GM23338 (cell line): Measurements from ENCODE around the gene DDX21. TPM values are rescaled to one million over a fixed set of nuclear protein-coding genes. Genes with fewer than 3 reads are reported as not detected.
"Not testable (repeated sequence)": the region's sequence is repeated elsewhere in the genome, so short reads cannot be mapped to it uniquely, and the experiment has no call there.

Source experiments
- ATAC-seq: fragments of 200-7000 bp; cut with Tn5 transposase; 3 replicates; pipeline ENCODE4 v1.9.1; 2020
- DNase-seq: peaks from one replicate; pipeline ENCODE4 v3.0.0-alpha.2; 2015; ENCODE audit warnings: low spot score
- H2AFZ ChIP-seq: fragments of 200-600 bp; sonication (generic); 2 replicates; pipeline ENCODE4 v1.8.0; 2016; ENCODE audit warnings: antibody characterized with exemption, mild to moderate bottlenecking, moderate library complexity
- H3F3A ChIP-seq: fragments of 200-600 bp; sonication (generic); replicated peaks from 2 replicates; pipeline ENCODE4 v1.8.0; 2017; ENCODE audit warnings: antibody characterized with exemption, mixed run types, low read depth
- H3K27ac ChIP-seq: fragments of 200-600 bp; sonication (generic); 2 replicates; pipeline ENCODE4 v1.6.1; 2016; ENCODE audit warnings: low read depth
- H3K27me3 ChIP-seq: fragments of 200-600 bp; sonication (generic); 2 replicates; pipeline ENCODE4 v1.8.0; 2016; ENCODE audit warnings: mild to moderate bottlenecking, mixed run types, moderate library complexity; ENCODE audit not compliant: insufficient read depth
- H3K36me3 ChIP-seq: fragments of 200-600 bp; sonication (generic); 2 replicates; pipeline ENCODE4 v1.8.0; 2016; ENCODE audit warnings: mild to moderate bottlenecking; ENCODE audit not compliant: insufficient read depth
- H3K4me1 ChIP-seq: fragments of 200-600 bp; sonication (generic); 2 replicates; pipeline ENCODE4 v1.8.0; 2016; ENCODE audit warnings: mild to moderate bottlenecking, moderate library complexity; ENCODE audit not compliant: insufficient read depth
- H3K4me2 ChIP-seq: fragments of 200-600 bp; sonication (generic); 2 replicates; pipeline ENCODE4 v1.7.1; 2017; ENCODE audit warnings: mixed run types
- H3K4me3 ChIP-seq: fragments of 200-600 bp; sonication (generic); 2 replicates; pipeline ENCODE4 v1.6.1; 2016; ENCODE audit warnings: mixed run types
- H3K79me2 ChIP-seq: fragments of 200-600 bp; sonication (generic); replicated peaks from 2 replicates; pipeline ENCODE4 v1.8.0; 2017; ENCODE audit warnings: mild to moderate bottlenecking; ENCODE audit not compliant: insufficient read depth
- H3K9me2 ChIP-seq: fragments of 200-600 bp; sonication (generic); 2 replicates; pipeline ENCODE4 v1.8.0; 2017; ENCODE audit not compliant: insufficient read depth
- H4K20me1 ChIP-seq: fragments of 200-600 bp; sonication (generic); replicated peaks from 2 replicates; pipeline ENCODE4 v1.8.0; 2017; ENCODE audit warnings: mild to moderate bottlenecking; ENCODE audit not compliant: insufficient read depth
- H3K27ac Mint-ChIP-seq: 2 replicates; pipeline ENCODE4 v1.8.0; 2020; ENCODE audit warnings: inconsistent platforms, mild to moderate bottlenecking, moderate library complexity, mixed read lengths
- H3K27me3 Mint-ChIP-seq: 3 replicates; pipeline ENCODE4 v1.8.0; 2022; ENCODE audit warnings: low read depth, mild to moderate bottlenecking, moderate library complexity, mixed read lengths, inconsistent platforms; ENCODE audit not compliant: insufficient read depth, poor library complexity
- H3K36me3 Mint-ChIP-seq: 3 replicates; pipeline ENCODE4 v1.8.0; 2021; ENCODE audit warnings: low read depth, mild to moderate bottlenecking, inconsistent platforms, moderate library complexity, mixed read lengths
- H3K4me1 Mint-ChIP-seq: 3 replicates; pipeline ENCODE4 v1.8.0; 2020; ENCODE audit warnings: mild to moderate bottlenecking, inconsistent platforms, mixed read lengths
- H3K4me3 Mint-ChIP-seq: 3 replicates; pipeline ENCODE4 v1.8.0; 2021; ENCODE audit warnings: moderate library complexity, mild to moderate bottlenecking, inconsistent platforms, mixed read lengths
- H3K9me3 Mint-ChIP-seq: 3 replicates; pipeline ENCODE4 v1.8.0; 2020; ENCODE audit warnings: moderate library complexity, mild to moderate bottlenecking, inconsistent platforms, mixed read lengths
- CREB1 ChIP-seq: fragments of 250-450 bp; sonication (Bioruptor Pico); IDR thresholded peaks from 2 replicates; pipeline ENCODE4 v1.5.0; 2020; ENCODE audit warnings: low read depth, mild to moderate bottlenecking, moderate library complexity
- CTCF ChIP-seq, 2 experiments: fragments of 200-600 bp in 1 of 2; sonication (generic) in 1 of 2; conservative IDR thresholded peaks; 2 replicates each; pipeline versions ENCODE4 v1.5.1 to v1.6.1; 2016 to 2017; ENCODE audit warnings: antibody characterized with exemption in 2 of 2, low read depth in 2 of 2, mild to moderate bottlenecking in 2 of 2, moderate library complexity in 1 of 2
- JUNB ChIP-seq: IDR thresholded peaks from one replicate; pipeline ENCODE4 v1.6.1; 2016; ENCODE audit warnings: antibody characterized with exemption; ENCODE audit not compliant: unreplicated experiment
- REST ChIP-seq: IDR thresholded peaks from one replicate; pipeline ENCODE4 v1.6.1; 2018; ENCODE audit warnings: antibody characterized with exemption; ENCODE audit not compliant: unreplicated experiment
- ZNF462 ChIP-seq: fragments of 250-450 bp; sonication (Bioruptor Pico); IDR thresholded peaks from 2 replicates; pipeline ENCODE4 v1.5.0; 2020; ENCODE audit warnings: mild to moderate bottlenecking, moderate library complexity
- polyA plus RNA-seq: library from polyadenylated mRNA; unstranded; fragments of >200 nt; fragmentation: Nextera tagmentation; extraction: Ambion mirVana; gene quantifications from 2 replicates; pipeline ENCODE4 v1.2.1, GENCODE V29; 2016
- total RNA-seq: library from RNA; depleted of rRNA; stranded (reverse); fragments of >200 nt; shearing (Covaris generic); gene quantifications from 2 replicates; pipeline ENCODE4 v1.2.3, GENCODE V29; 2014

Gene DDX21
- total and polyA plus RNA-seq, 2 experiments from 2014 or later, result 138 to 209 TPM

- TF ChIP-seq ZNF462 (CRISPR knock-in tag) (no peak), JUNB (no peak), CREB1 (CRISPR knock-in tag) (no peak), REST (no peak), CTCF (conservative IDR thresholded peaks at IDR 0.05; ENCODE audit: low read depth in 2 of 2) (no peak)
These were observed 30.5 kb upstream of the DDX21 start (continued) for GRCh38 chr10:68925489-68925888.

GRCh38 chr10:68929157-68929556 is 26.8 kb upstream of the DDX21 start:
- H3K79me2 ChIP-seq, H3F3A ChIP-seq, H4K20me1 ChIP-seq, H3K36me3 ChIP-seq, H3K27me3 Mint-ChIP-seq, H3K4me3 Mint-ChIP-seq, H3K4me2 ChIP-seq, DNase-seq, H3K9me3 Mint-ChIP-seq, ATAC-seq, H3K4me1 Mint-ChIP-seq, H2AFZ ChIP-seq, H3K9me2 ChIP-seq, H3K27me3 ChIP-seq, H3K27ac Mint-ChIP-seq, H3K4me1 ChIP-seq, H3K4me3 ChIP-seq, H3K27ac ChIP-seq: not testable (repeated sequence)
- peaks cover 25% of the 10 kb centered on the region for H3K36me3 Mint-ChIP-seq

- not testable (repeated sequence) for H3K9me3 Mint-ChIP-seq, DNase-seq
- peaks cover 25% of the 10 kb centered on the region for H3K36me3 Mint-ChIP-seq
These were observed 26.1 kb upstream of the DDX21 start for GRCh38 chr10:68929888-68930287.

More at GRCh38 chr10:68929888-68930287, 26.1 kb upstream of the DDX21 start:
- H3K4me3 ChIP-seq, H4K20me1 ChIP-seq, H3K27me3 Mint-ChIP-seq, H3F3A ChIP-seq, ATAC-seq, H3K4me1 ChIP-seq, H2AFZ ChIP-seq, H3K27ac ChIP-seq, H3K27me3 ChIP-seq, H3K4me2 ChIP-seq, H3K36me3 ChIP-seq, H3K27ac Mint-ChIP-seq, H3K79me2 ChIP-seq, H3K4me3 Mint-ChIP-seq, H3K9me2 ChIP-seq, H3K4me1 Mint-ChIP-seq: not testable (repeated sequence)
